Upper lobe of left lung (tissue), 6 donors: Measurements from ENCODE around the gene ANXA10. TPM values are rescaled to one million over a fixed set of nuclear protein-coding genes. Genes with fewer than 3 reads are reported as not detected.

ENCODE experiments used
- ATAC-seq, 2 donors: fragments of 200-7000 bp; cut with Tn5 transposase; one replicate each; pipeline ENCODE4 v1.9.1; 2022; ENCODE audit warnings: mild to moderate bottlenecking in 2 of 2, moderate library complexity in 2 of 2; ENCODE audit not compliant: low FRiP score in 2 of 2
- DNase-seq, 2 donors: peaks; one replicate each; pipeline ENCODE4 v3.0.0-alpha.2; 2019 to 2020
- H3K27ac ChIP-seq, 4 donors: fragments of 200-600 bp; sonication (generic); one replicate each; pipeline ENCODE4 v1.5.1; 2016 to 2019
- H3K27me3 ChIP-seq, 4 donors: fragments of 200-600 bp; sonication (generic); one replicate each; pipeline ENCODE4 v1.5.1; 2017 to 2019
- H3K36me3 ChIP-seq, 4 donors: fragments of 200-600 bp; sonication (generic); one replicate each; pipeline ENCODE4 v1.5.1; 2016 to 2019
- H3K4me1 ChIP-seq, 4 donors: fragments of 200-600 bp; sonication (generic); one replicate each; pipeline ENCODE4 v1.5.1; 2018 to 2019
- H3K4me3 ChIP-seq, 4 donors: fragments of 200-600 bp; sonication (generic); one replicate each; pipeline ENCODE4 v1.5.1; 2017 to 2019; ENCODE audit warnings: mild to moderate bottlenecking in 2 of 4, moderate library complexity in 1 of 4
- H3K9me3 ChIP-seq, 4 donors: fragments of 200-600 bp; sonication (generic); one replicate each; pipeline ENCODE4 v1.5.1; 2018 to 2019
- CTCF ChIP-seq, 6 experiments: fragments of 450-650 bp in 4 of 6; fragments of 200-600 bp in 2 of 6; sonication (generic) in 2 of 6; IDR thresholded peaks; one replicate each; pipeline ENCODE4 v1.5.1; 2016 to 2019; ENCODE audit warnings: antibody characterized with exemption in 6 of 6
- EP300 ChIP-seq, 4 donors: sonication (generic); formaldehyde crosslinking; IDR thresholded peaks; one replicate each; pipeline ENCODE4 v1.5.1; 2017; ENCODE audit warnings: antibody characterized with exemption in 4 of 4, control low read depth in 2 of 4
- POLR2A ChIP-seq, 4 donors: fragments of 450-650 bp; IDR thresholded peaks; one replicate each; pipeline ENCODE4 v1.5.1; 2016 to 2017; ENCODE audit warnings: antibody characterized with exemption in 4 of 4, mild to moderate bottlenecking in 2 of 4
- POLR2AphosphoS5 ChIP-seq, 2 donors: sonication (generic); formaldehyde crosslinking; IDR thresholded peaks; one replicate each; pipeline ENCODE4 v1.5.1; 2017; ENCODE audit warnings: antibody characterized with exemption in 2 of 2
- WGBS, 2 donors: methylation state at CpG; one replicate each; pipeline ENCODE4 v1.1.5; 2017 to 2018; 5-methylcytosine and 5-hydroxymethylcytosine counted together
- total RNA-seq, 6 donors: library from RNA; depleted of rRNA in 4 of 6; stranded (reverse); fragments of >200 nt in 4 of 6; gene quantifications; one replicate each; pipeline versions ENCODE4 v1.1.0 to v1.2.1, GENCODE V29; 2016 to 2021
- donor health status: DM: no; HTN: no; CAD: no; lungs with moderate emphysema.
- donor health status: DM: no; HTN: yes; CAD: no; lungs with severe emphysema.

Gene ANXA10
- total RNA-seq, result not detected

- ATAC-seq, result no peak
- Histone ChIP-seq H3K27me3 (no peaks in the 10 kb centered on the region), H3K9me3 (peaks cover 4 to 11% (median 5%) of the 10 kb centered on the region in 4 donors), H3K4me3 (no peak within 1 kb of the TSS), H3K27ac (no peak within 1 kb of the TSS), H3K36me3 (no peaks in the 10 kb centered on the region), H3K4me1 (no peaks in the 10 kb centered on the region)
- no peak for TF ChIP-seq EP300 (IDR thresholded peaks at IDR 0.05)
- 79 to 96% methylated on average over 1 of the region's 1 CpG for WGBS, 2 donors
- no peak for DNase-seq
These were observed at the start of gene ANXA10 for GRCh38 chr4:168092176-168092712. Gene ANXA10 (plus strand): TSS chr4:168092537. CDS start chr4:168092701, 164 bp downstream.

GRCh38 chr4:168045354-168045753 lies 47.0 kb upstream of the ANXA10 start:
- peaks cover 0 to 12% (median 0%) of the 10 kb centered on the region in 4 donors for H3K9me3 ChIP-seq
- ATAC-seq, result no peak
- TF ChIP-seq POLR2A (IDR thresholded peaks at IDR 0.05), result no peak
- TF ChIP-seq EP300 (IDR thresholded peaks at IDR 0.05), result no peak
- no peak for TF ChIP-seq POLR2AphosphoS5 (IDR thresholded peaks at IDR 0.05)
- no peak for TF ChIP-seq CTCF (IDR thresholded peaks at IDR 0.05)
- no peak overlapping the region for H3K27ac ChIP-seq
- H3K36me3 ChIP-seq, result no peaks in the 10 kb centered on the region
- H3K4me3 ChIP-seq, result no peak overlapping the region
- DNase-seq, result no peak
- H3K4me1 ChIP-seq, result no peaks in the 10 kb centered on the region
- no peaks in the 10 kb centered on the region for H3K27me3 ChIP-seq

GRCh38 chr4:168050002-168050401 lies 42.3 kb upstream of the ANXA10 start:
- DNase-seq (no peak), ATAC-seq (no peak)
- H3K27me3 ChIP-seq, result no peaks in the 10 kb centered on the region
- no peak for TF ChIP-seq CTCF (IDR thresholded peaks at IDR 0.05)
- TF ChIP-seq EP300 (IDR thresholded peaks at IDR 0.05), result no peak
- TF ChIP-seq POLR2A (IDR thresholded peaks at IDR 0.05), result no peak
- no peak for TF ChIP-seq POLR2AphosphoS5 (IDR thresholded peaks at IDR 0.05)
- H3K4me3 ChIP-seq, result no peak overlapping the region
- no peaks in the 10 kb centered on the region for H3K4me1 ChIP-seq
- no peaks in the 10 kb centered on the region for H3K36me3 ChIP-seq
- no peak overlapping the region for H3K27ac ChIP-seq
- peaks cover 0 to 12% (median 0%) of the 10 kb centered on the region in 4 donors for H3K9me3 ChIP-seq
- WGBS, 2 donors, result 73 to 75% methylated on average over 2 of the region's 2 CpGs

GRCh38 chr4:168051526-168051925 lies 40.8 kb upstream of the ANXA10 start:
- Histone ChIP-seq H3K27me3 (no peaks in the 10 kb centered on the region), H3K4me1 (no peaks in the 10 kb centered on the region), H3K27ac (no peak overlapping the region), H3K4me3 (no peak overlapping the region), H3K9me3 (peaks cover 0 to 12% (median 0%) of the 10 kb centered on the region in 4 donors), H3K36me3 (no peaks in the 10 kb centered on the region)
- DNase-seq, result no peak
- no peak for TF ChIP-seq CTCF (IDR thresholded peaks at IDR 0.05)
- no peak for TF ChIP-seq EP300 (IDR thresholded peaks at IDR 0.05)
- TF ChIP-seq POLR2A (IDR thresholded peaks at IDR 0.05), result no peak
- no peak for TF ChIP-seq POLR2AphosphoS5 (IDR thresholded peaks at IDR 0.05)
- no peak for ATAC-seq

- TF ChIP-seq POLR2AphosphoS5 (IDR thresholded peaks at IDR 0.05) (no peak), POLR2A (IDR thresholded peaks at IDR 0.05) (no peak), EP300 (IDR thresholded peaks at IDR 0.05) (no peak), CTCF (IDR thresholded peaks at IDR 0.05) (no peak)
- no peaks in the 10 kb centered on the region for H3K27me3 ChIP-seq
- H3K27ac ChIP-seq, result no peak overlapping the region
- H3K4me3 ChIP-seq, result no peak overlapping the region
- DNase-seq, result no peak
- ATAC-seq, result no peak
- no peaks in the 10 kb centered on the region for H3K9me3 ChIP-seq
- WGBS, 2 donors, result 82 to 88% methylated on average over 3 of the region's 3 CpGs
- no peaks in the 10 kb centered on the region for H3K36me3 ChIP-seq
- no peaks in the 10 kb centered on the region for H3K4me1 ChIP-seq
These were observed 34.9 kb upstream of the ANXA10 start for GRCh38 chr4:168057412-168057811.
